ENCODE results near the gene NAA16.
"Not testable (repeated sequence)": the region's sequence is repeated elsewhere in the genome, so short reads cannot be mapped to it uniquely, and the experiment has no call there.

Gene NAA16

DNA sequence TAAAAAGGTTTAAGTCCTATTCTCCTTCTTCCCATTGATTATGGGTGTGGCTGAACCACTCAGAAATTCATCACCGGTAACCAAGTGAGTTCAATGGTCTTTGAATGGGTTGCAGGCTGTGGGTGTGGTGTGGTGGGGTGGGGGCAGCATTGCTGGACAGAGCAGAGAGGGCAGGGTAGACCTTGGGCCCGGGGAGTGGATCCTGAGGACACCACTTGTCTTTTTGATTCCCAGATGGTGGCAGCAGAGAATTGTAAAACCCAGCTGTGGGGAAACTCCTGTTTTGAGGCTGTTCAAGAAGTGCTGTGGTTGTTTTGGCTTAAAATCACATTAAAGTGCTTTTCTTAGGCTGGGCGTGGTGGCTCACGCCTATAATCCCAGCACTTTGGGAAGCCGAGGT is 100.5 kb downstream of the NAA16 start:
- no peak for DNase-seq

DNA sequence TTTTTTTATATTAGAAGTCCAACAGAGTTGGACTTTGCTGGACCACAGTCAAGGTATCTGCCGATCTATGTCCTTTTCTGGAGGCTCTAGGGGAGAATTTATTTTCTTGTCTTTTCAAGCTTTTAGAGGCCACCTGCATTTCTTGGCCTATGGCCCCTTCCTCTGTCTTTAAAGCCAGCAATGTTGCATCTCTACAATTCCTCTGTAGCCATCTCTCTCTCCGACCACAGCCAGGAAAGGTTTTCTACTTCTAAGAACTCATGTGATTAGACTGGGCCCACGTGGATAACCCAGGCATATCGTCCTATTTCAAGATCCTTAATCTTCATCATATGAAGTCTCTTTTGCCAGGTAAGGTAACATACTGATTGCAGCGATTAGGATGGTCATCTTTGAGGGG is 102.8 kb downstream of the NAA16 start:
- DNase-seq, result no peak

DNA sequence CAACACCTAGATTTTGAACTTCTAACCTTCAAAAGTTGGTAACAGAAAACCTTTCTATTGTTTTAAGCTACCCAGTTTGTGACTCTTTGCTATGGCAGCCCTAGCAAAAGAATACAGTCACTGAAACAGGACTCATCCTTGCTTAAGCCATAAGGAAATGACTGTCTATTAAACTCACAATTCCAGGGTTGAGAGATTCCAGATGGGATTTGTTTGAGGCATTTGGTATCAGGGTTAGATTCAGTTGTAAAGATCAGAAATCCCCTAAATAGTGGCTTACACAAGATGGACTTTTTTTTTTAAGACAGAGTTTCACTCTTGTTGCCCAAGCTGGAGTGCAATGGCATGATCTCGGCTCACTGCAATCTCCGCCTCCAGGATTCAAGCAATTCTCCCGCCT is 105.2 kb downstream of the NAA16 start:
- no peak for DNase-seq

DNA sequence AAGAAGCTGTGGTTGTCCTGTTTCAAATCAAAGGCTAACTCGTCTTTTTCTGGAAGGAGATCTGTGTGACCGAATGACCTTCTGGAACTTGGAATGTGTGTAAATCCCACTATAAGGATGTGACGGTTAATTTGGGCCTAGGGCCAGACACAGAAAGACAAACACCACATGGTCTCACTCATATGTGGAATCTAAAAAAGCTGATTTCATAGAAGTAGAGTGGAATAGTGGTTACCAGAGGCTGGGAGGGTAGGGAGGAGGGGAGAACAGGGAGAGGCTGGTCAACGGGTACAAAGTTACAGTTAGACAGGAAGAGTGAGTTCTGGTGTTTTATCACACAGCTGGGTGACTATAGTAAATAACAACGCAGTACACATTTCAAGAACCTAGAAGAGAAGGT is 107.0 kb downstream of the NAA16 start:
- no peak for DNase-seq

DNA sequence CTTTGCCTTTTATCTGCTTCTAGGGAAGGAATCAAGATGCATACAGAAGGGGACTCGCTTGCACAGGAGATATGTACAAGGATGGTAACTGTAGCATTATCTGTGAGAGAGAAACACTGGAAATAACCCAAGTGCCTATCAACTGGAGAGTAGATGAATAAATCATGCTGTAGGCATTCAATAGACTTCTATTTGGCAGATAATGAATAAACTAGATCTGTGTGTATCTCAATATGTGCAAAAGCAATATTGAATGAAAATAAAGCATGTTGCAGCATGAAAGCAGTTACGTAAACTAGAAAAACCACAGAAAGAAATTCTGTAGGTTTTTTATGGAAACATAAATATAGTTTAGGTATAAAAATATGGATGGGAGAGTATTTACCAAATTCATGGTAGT is 107.7 kb downstream of the NAA16 start:
- DNase-seq, result no peak

DNA sequence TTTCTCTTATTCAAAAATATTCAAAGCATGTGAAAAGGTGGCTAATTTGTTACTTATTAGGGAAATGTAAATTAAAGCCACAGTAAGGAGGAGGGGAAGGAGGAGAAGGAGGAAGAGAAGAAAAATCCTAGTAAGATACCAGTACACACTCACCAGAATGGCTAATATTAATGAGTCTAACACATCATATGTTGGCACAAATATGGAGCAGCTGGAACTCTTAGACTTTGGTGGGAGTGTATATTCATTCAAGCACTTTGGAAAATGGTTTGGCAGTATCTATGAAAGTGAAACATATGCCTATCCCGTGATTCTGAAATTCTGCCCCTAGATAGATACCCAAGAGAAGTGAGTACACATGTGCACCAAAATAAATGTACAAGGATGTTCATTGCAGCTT is 108.1 kb downstream of the NAA16 start:
- DNase-seq, result no peak

DNA sequence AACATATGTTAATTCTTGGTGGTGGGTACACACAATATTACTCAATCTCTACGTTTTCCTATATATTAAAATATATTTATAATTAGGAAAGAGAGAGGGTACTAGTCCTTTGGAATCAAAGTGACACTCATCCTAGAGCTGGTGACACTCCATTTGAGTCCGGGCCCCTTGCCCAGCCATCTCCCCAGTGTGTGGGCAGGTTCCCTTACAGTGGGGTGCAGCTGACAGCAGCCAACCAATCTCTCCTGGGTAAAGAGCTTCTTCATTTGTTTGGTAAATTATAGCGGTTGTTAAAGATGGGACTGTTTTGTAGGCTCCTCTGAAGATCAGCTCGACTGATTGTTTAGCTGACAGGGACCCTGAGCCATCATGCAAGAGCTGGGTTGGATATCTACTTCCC is 109.1 kb downstream of the NAA16 start:
- no peak for DNase-seq

DNA sequence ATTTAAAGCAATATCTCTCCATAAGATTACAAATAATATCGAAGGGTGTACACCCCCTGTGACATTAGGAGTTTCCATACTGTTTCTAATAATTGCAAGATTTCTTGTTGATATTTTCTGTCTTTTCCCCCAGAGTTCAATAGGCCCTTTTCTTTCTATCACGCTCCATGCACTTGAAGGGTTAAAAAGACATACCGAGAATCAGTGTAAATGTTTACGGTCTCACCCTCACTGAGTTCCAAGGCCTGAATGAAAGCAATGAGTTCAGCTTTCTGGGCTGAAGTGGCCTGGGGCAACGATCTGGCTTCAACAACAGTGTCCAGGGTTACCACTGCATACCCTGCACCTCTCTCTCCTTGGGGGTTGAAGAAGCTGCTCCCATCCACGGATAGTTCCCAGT is 110.3 kb downstream of the NAA16 start:
- not testable (repeated sequence) for DNase-seq

- DNase-seq, result not testable (repeated sequence)
Measured at GRCh38 chr13:41421983-41422382, 110.9 kb downstream of the NAA16 start.

DNA sequence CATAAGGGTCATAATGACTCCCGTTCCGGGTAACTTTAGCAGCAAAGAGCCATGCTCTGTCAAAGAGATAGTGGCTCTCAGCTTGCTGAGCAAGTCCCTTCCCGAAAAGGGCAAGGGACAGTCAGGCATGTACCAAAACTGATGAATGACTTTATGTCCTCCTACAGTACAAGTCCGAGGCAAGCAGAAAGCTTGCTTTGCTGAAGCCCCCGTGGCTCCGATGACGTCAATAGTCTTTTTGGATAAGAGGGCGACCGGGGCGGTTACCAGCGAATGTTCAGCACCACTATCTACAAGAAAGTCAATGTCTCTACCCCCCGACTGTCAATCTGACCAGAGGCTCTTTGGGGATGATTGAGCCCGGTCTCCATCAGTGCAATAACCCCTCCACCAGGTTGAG is 112.2 kb downstream of the NAA16 start:
- not testable (repeated sequence) for DNase-seq

- not testable (repeated sequence) for DNase-seq
Measured at GRCh38 chr13:41424675-41425074, 113.6 kb downstream of the NAA16 start.

- no peak for DNase-seq
Measured at GRCh38 chr13:41426047-41426446, 115.0 kb downstream of the NAA16 start.

All from activated CD4-positive, alpha-beta T cell treated with anti-CD3 and anti-CD28 coated beads, Interleukin-2, amount 50 U/mL, for 16 hours (primary cell).